ENCODE data around the gene CHRD. TPM values are rescaled to one million over a fixed set of nuclear protein-coding genes. Genes with fewer than 3 reads are reported as not detected.

CHRD gene
- total RNA-seq, 4 donors from 2014 or later, result 3.3 to 5.2 (median 4.3) TPM

DNA sequence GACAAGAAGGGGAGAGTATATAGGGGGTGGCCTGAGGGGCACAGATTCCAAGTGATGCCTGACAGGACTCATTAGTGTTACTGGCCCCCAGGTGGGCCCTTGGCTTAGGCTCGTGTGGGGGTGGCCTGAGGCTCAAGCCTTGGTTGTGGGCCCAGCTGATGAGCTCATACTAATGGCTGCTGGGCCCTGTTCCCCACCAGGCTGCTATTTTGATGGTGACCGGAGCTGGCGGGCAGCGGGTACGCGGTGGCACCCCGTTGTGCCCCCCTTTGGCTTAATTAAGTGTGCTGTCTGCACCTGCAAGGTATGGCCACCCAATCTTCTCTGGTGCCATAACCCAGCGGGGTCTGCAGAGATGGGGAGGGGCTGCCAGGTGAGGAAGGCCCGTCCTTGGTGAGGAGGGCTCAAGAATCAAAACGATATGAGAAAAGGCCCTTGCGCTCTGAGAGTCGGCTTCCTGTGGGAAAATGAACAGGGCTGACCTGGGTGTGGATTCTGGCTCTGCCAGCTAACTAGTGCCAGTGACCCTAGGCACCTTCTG, 7.4 kb downstream of the CHRD start:
- WGBS, 2 donors, result 91 to 94% methylated on average over 12 of the region's 12 CpGs
- DNase-seq (ENCODE audit: low spot score in 2 of 2), result no peak
- no peak overlapping the region for H3K4me3 ChIP-seq (ENCODE audit: low read depth, poor library complexity, severe bottlenecking)
- TF ChIP-seq POLR2A (IDR thresholded peaks at IDR 0.05), result no peak
- TF ChIP-seq, protein P1, sequence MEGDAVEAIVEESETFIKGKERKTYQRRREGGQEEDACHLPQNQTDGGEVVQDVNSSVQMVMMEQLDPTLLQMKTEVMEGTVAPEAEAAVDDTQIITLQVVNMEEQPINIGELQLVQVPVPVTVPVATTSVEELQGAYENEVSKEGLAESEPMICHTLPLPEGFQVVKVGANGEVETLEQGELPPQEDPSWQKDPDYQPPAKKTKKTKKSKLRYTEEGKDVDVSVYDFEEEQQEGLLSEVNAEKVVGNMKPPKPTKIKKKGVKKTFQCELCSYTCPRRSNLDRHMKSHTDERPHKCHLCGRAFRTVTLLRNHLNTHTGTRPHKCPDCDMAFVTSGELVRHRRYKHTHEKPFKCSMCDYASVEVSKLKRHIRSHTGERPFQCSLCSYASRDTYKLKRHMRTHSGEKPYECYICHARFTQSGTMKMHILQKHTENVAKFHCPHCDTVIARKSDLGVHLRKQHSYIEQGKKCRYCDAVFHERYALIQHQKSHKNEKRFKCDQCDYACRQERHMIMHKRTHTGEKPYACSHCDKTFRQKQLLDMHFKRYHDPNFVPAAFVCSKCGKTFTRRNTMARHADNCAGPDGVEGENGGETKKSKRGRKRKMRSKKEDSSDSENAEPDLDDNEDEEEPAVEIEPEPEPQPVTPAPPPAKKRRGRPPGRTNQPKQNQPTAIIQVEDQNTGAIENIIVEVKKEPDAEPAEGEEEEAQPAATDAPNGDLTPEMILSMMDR (IDR thresholded peaks at IDR 0.05), result no peak
- intact Hi-C loops (cut with DNase I; ENCODE audit: low total_unique reads), result no loop called here

DNA sequence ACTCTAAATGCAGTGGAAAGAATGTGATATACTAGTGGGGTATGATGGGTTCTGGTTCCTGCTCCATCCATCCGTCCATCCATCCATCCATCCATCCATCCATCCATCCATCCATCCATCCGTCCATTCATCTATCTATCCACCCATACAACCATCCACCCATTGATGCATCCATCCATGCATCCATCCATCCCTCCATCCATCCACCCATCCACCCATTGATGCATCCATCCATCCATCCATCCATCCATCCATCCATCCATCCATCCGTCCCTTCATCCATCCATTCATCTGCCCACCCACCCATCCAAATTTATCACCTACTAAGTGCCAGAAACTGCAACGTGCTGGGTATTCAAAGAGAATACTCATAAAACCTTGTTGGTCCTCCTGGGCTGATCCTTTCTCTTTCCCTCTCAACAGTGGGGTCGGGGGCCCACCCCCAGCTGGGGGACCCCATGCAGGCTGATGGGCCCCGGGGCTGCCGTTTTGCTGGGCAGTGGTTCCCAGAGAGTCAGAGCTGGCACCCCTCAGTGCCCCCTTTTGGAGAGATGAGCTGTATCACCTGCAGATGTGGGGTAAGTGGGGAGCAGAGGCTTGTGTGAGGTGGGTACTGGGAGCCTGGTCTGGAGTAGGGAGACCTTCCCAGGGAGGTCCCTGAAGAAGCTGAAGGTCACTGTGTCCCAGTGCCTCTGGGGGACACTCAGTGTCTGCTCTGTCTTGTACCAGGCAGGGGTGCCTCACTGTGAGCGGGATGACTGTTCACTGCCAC, 8.5 kb downstream of the CHRD start:
- WGBS, 2 donors, result 75 to 77% methylated on average over 8 of the region's 8 CpGs
- no peak overlapping the region for H3K4me3 ChIP-seq (ENCODE audit: low read depth, poor library complexity, severe bottlenecking)
- TF ChIP-seq, protein P1 (IDR thresholded peaks at IDR 0.05), result no peak
- TF ChIP-seq POLR2A (IDR thresholded peaks at IDR 0.05), result no peak
- intact Hi-C loops (cut with DNase I; ENCODE audit: low total_unique reads), result no loop called here
- no peak for DNase-seq (ENCODE audit: low spot score in 2 of 2)

DNA sequence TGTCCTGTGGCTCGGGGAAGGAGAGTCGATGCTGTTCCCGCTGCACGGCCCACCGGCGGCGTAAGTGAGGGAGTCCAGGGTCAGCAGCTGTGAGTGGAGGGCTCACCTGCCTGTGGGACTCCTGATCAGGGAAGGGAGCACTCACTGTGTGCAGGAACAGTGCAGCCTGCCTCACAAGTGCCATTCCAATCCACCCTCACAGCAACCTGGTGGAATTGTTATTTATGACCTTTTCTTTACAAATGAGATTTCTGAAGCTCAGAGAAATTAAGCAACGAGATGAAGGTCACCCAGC, 9.0 kb downstream of the CHRD start:
- no peak for DNase-seq (ENCODE audit: low spot score in 2 of 2)
- intact Hi-C loops (cut with DNase I; ENCODE audit: low total_unique reads), result no loop called here
- H3K4me3 ChIP-seq (ENCODE audit: low read depth, poor library complexity, severe bottlenecking), result no peak overlapping the region
- no peak for TF ChIP-seq POLR2A (IDR thresholded peaks at IDR 0.05)
- TF ChIP-seq, protein P1 (IDR thresholded peaks at IDR 0.05), result no peak
- WGBS, 2 donors, result 83 to 91% methylated on average over 8 of the region's 8 CpGs

DNA sequence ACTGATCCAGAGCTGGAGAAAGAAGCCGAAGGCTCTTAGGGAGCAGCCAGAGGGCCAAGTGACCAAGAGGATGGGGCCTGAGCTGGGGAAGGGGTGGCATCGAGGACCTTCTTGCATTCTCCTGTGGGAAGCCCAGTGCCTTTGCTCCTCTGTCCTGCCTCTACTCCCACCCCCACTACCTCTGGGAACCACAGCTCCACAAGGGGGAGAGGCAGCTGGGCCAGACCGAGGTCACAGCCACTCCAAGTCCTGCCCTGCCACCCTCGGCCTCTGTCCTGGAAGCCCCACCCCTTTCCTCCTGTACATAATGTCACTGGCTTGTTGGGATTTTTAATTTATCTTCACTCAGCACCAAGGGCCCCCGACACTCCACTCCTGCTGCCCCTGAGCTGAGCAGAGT, 9.5 kb downstream of the CHRD start:
- intact Hi-C loops (cut with DNase I; ENCODE audit: low total_unique reads), result no loop called here
- H3K4me3 ChIP-seq (ENCODE audit: low read depth, poor library complexity, severe bottlenecking), result no peak overlapping the region
- 63 to 66% methylated on average over 5 of the region's 5 CpGs for WGBS, 2 donors
- no peak for DNase-seq (ENCODE audit: low spot score in 2 of 2)
- TF ChIP-seq, protein P1 (IDR thresholded peaks at IDR 0.05), result no peak
- no peak for TF ChIP-seq POLR2A (IDR thresholded peaks at IDR 0.05)

DNA sequence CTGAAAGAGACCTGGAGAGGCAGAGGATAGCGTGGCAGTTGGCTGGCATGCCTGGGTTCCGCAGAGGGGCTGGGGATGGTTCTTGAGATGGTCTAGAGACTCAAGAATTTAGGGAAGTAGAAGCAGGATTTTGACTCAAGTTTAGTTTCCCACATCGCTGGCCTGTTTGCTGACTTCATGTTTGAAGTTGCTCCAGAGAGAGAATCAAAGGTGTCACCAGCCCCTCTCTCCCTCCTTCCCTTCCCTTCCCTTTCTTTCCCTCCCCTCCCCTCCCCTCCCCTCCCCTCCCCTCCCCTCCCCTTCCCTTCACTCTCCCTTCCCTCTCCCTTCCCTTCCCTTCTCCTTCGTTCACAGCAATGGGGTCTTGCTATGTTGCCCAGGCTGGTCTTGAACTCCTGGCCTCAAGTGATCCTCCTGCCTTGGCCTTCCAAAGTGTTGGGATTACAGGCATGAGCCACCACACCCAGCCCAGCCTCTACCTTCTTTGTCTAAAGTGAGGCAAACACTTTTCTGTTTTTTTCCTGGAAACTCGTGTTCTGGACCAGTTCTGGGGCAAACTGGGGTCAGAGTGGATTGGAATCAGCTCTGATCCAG, 10.2 kb downstream of the CHRD start:
- intact Hi-C loops (cut with DNase I; ENCODE audit: low total_unique reads), result no loop called here
- no peak overlapping the region for H3K4me3 ChIP-seq (ENCODE audit: low read depth, poor library complexity, severe bottlenecking)
- WGBS, 2 donors, result 86 to 88% methylated on average over 5 of the region's 5 CpGs
- no peak for TF ChIP-seq POLR2A (IDR thresholded peaks at IDR 0.05)
- TF ChIP-seq, protein P1 (IDR thresholded peaks at IDR 0.05), result no peak
- DNase-seq (ENCODE audit: low spot score in 2 of 2), result no peak

All from lower leg skin (tissue), 4 donors.